HG03439 (cell line): ENCODE data around the gene SMIM45.

Experiments used
- ATAC-seq: cut with Tn5 transposase; IDR thresholded peaks from one replicate; pipeline ENCODE4 v1.9.1; 2021; ENCODE audit warnings: mild to moderate bottlenecking, moderate library complexity; ENCODE audit not compliant: unreplicated experiment

The SMIM45 gene

GRCh38 chr22:41998361-41999261 is 46.7 kb downstream of the SMIM45 start, which contains the start of gene WBP2NL:
Gene WBP2NL, plus strand, starts transcription at chr22:41998788. Its CDS starts 31 bp downstream, at chr22:41998819.
- peak; percentile 62 for ATAC-seq

GRCh38 chr22:42000466-42000865 is 48.5 kb downstream of the SMIM45 start:
- no peak for ATAC-seq

GRCh38 chr22:42001121-42001520 is 49.2 kb downstream of the SMIM45 start:
- ATAC-seq: no peak

GRCh38 chr22:42001706-42002105 is 49.8 kb downstream of the SMIM45 start:
- no peak for ATAC-seq

GRCh38 chr22:42007922-42008321 is 56.0 kb downstream of the SMIM45 start:
- no peak for ATAC-seq
